T-helper 2 cell treated with Interferon-gamma antibody and Interleukin-4, amounts not matched to agents 5 μg/mL and 100 μg/mL, for 36 hours (primary cell): ENCODE measurements around the gene IREB2.
A peak's percentile ranks its signal among the peaks of the same experiment; 100 is the strongest.
"Not testable (repeated sequence)": the region's sequence is repeated elsewhere in the genome, so short reads cannot be mapped to it uniquely, and the experiment has no call there.

ENCODE experiments used
- DNase-seq: peaks from one replicate; pipeline ENCODE4 v3.0.0; 2021; ENCODE audit warnings: low spot score
- H3K27ac Mint-ChIP-seq: one replicate; pipeline ENCODE4 v1.8.0; 2021; ENCODE audit warnings: mild to moderate bottlenecking, mixed read lengths
- H3K27me3 Mint-ChIP-seq: one replicate; pipeline ENCODE4 v1.8.0; 2021; ENCODE audit warnings: low read depth, mixed read lengths
- H3K36me3 Mint-ChIP-seq: one replicate; pipeline ENCODE4 v1.8.0; 2021; ENCODE audit warnings: low read depth, mixed read lengths
- H3K4me1 Mint-ChIP-seq: one replicate; pipeline ENCODE4 v1.8.0; 2021; ENCODE audit warnings: low read depth, mixed read lengths
- H3K4me3 Mint-ChIP-seq: one replicate; pipeline ENCODE4 v1.8.0; 2022; ENCODE audit warnings: mild to moderate bottlenecking, moderate library complexity, mixed read lengths
- H3K9me3 Mint-ChIP-seq: one replicate; pipeline ENCODE4 v1.8.0; 2021; ENCODE audit warnings: mixed read lengths

The IREB2 gene

DNA sequence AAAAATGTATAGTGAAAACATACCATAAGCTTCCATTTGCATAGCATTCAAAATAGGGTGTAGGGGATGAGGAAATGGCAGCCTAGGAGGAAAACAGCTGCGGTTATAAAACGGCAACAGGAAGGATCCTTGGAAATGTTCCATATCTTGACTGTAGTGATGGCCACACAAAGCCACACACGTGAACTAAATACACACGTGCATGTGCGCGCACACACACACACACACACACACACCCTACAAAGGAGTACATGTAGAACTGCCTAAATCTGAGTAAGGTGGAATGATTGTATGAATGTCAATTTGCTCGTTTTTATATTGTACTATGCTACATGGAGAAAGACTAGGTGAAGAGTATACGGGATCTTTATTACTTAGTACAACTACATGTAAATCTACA is 3.9 kb upstream of the IREB2 start:
- no peak for DNase-seq
- Mint-ChIP-seq H3K36me3 (peaks cover 5% of the 10 kb centered on the region), H3K4me1 (peaks cover 17% of the 10 kb centered on the region), H3K27me3 (peaks cover 2% of the 10 kb centered on the region), H3K9me3 (no peaks in the 10 kb centered on the region), H3K27ac (no peak overlapping the region), H3K4me3 (no peak overlapping the region)

DNA sequence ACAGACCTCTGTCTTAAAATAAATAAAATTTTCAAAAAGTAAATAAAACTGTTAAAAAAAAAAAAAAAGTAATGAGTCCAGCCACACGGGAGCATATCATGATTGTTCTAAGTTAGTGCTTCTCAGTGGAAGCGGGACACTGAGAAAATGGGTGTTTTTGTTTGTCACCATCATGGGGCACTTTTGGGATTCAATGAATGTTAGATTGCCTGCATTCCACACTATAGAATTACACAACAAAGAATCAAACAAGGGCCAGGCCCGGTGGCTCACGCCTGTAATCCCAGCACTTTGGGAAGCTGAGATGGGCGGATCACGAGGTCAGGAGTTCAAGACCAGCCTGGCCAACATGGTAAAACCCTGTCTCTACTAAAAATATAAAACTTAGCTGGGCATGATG is 3.3 kb upstream of the IREB2 start:
- not testable (repeated sequence) for DNase-seq, H3K27me3 Mint-ChIP-seq, H3K9me3 Mint-ChIP-seq, H3K27ac Mint-ChIP-seq, H3K36me3 Mint-ChIP-seq, H3K4me3 Mint-ChIP-seq
- peaks cover 19% of the 10 kb centered on the region for H3K4me1 Mint-ChIP-seq

DNA sequence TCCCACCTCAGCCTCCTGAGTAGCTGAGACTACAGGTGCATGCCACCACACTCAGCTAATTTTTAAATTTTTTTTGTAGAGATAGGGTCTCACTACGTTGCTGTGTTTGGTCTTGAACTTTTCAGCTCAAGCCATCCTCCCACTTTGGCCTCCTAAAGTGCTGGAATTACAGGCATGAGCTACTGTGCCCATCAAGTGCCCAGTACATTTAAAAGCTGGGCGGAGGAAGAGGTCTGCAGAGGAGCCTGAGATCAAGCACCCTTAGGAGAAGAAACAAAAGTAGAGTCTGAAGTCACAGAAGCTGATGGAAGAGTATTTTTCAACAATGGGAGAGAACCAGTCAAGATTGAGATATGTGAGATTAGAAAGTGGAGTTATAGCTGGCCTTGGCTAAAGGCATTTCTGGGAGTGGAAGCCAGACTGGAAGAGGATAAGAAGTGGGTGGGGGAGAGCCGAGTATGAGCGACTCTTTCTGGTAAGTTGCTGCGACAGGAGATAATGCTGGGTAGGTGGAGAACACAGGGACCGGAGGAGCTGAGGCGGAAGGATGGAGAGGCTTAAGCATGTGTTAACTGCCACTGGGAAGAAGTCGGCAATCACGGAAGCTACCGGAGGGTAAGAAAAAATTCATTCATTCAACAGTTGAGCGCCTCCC is 782 bp upstream of the IREB2 start:
- Mint-ChIP-seq H3K9me3 (no peaks in the 10 kb centered on the region), H3K27ac (peak overlapping the region; percentile 95), H3K27me3 (no peaks in the 10 kb centered on the region), H3K4me3 (peak overlapping the region; percentile 82), H3K36me3 (peaks cover 23% of the 10 kb centered on the region), H3K4me1 (peaks cover 32% of the 10 kb centered on the region)
- no peak for DNase-seq

DNA sequence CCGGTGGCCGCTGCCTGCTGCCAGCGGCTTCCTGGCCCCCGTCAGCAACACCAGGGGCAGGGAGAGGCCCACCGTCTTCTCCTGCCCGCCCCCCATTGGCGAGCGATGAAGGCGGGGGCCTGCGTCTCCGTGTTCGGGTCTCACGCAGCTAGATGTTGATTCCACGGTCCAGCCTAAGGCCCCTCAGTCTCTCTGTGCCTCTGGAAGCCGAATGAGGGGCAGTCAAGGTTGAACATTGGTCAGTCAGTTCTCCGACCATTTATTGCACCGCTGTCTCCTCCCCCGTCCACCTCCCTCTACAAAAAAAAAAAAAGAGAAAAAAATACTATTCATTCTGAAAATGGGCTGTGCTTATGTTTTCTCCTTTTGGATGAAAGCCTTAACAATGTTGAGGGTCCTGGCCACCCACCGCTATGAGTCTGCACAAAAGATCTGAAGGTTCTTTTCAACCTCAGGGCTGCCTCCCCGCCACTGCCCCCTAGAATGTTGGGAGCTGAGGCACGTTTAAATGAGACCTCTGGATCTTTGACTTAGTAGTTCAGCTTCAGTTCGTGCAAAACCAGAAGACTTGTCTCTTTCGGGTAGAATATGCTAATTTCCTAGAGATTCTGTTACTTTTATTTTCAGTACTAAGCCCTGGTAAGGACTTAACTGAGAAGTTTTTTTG is 736 bp downstream of the IREB2 start:
- peak overlapping the region; percentile 82 for H3K4me3 Mint-ChIP-seq
- H3K9me3 Mint-ChIP-seq: no peaks in the 10 kb centered on the region
- peak overlapping the region; percentile 95 for H3K27ac Mint-ChIP-seq
- DNase-seq: peak; percentile 28
- peaks cover 42% of the 10 kb centered on the region for H3K4me1 Mint-ChIP-seq
- H3K27me3 Mint-ChIP-seq: no peaks in the 10 kb centered on the region
- peaks cover 33% of the 10 kb centered on the region for H3K36me3 Mint-ChIP-seq

DNA sequence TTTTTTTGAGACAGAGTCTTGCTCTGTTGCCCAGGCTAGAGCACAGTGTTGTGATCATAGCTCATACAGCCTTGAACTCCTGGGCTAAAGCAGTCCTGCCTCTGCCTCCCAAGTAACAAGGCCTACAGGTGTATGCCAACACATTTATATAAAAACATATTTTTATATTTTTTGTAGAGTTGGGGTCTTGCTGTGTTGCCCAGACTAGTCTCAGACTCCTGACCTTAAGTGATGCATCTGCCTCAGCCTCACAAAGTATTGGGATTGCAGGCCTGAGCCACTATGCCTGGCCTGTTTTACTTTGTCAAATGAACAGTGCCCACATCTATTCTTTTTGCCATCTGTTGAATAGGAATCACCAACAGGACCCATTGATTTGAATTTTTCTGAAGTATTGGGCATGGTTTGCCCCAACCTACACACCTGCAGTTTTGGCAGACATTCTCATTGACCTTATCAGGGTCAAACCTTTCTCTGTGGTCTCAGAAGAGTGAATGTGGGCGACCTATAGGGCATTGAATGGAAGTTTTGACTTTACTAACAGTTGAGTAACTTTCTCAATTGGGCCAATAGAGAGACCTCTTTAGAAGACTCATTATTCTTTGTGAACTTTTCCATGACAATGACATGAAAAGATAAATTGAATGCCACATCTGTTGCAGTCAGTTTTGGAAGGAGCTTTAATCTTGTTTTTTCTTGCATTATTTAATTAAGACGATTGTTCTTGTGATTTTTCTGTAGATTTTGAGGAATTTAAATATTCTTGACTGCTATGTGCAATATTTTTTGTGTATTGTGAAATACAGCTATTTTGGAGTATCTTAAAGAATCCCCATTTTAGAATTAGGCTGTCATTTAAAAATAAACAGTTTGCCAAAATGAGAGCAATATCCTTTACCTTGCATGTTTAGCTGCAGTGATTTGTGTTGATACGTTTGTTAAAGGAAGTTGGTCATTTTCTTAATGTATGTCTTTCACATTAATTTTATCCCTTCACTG is 2.7 kb downstream of the IREB2 start:
- no peaks in the 10 kb centered on the region for H3K27me3 Mint-ChIP-seq
- peaks cover 44% of the 10 kb centered on the region for H3K36me3 Mint-ChIP-seq
- peak overlapping the region; percentile 7 for H3K27ac Mint-ChIP-seq
- DNase-seq: peak; percentile 53
- peak overlapping the region; percentile 45 for H3K4me3 Mint-ChIP-seq
- no peaks in the 10 kb centered on the region for H3K9me3 Mint-ChIP-seq
- H3K4me1 Mint-ChIP-seq: peaks cover 45% of the 10 kb centered on the region

DNA sequence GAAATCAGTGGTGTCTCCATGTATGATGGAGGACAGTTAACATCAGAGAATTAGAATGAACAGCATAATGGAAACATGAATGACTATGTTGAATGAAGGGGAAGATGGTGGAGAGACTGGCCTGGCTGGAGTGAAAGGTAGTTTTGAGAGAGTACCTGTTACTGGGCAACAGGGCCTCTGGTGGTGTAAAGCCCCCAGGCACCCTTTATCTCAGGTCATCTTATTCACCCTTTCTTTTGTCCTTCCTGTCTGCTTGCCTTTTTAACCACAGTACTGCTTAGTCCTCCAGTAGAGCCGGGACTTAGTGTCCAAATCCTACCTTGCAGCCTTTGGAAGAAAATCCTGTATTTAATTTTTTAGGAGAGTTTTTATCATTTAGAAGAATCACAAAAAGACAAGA is 6.2 kb downstream of the IREB2 start:
- Mint-ChIP-seq H3K27ac (no peak overlapping the region), H3K4me3 (peak overlapping the region; percentile 1), H3K36me3 (peaks cover 55% of the 10 kb centered on the region), H3K4me1 (peaks cover 41% of the 10 kb centered on the region), H3K9me3 (no peaks in the 10 kb centered on the region), H3K27me3 (no peaks in the 10 kb centered on the region)
- no peak for DNase-seq

DNA sequence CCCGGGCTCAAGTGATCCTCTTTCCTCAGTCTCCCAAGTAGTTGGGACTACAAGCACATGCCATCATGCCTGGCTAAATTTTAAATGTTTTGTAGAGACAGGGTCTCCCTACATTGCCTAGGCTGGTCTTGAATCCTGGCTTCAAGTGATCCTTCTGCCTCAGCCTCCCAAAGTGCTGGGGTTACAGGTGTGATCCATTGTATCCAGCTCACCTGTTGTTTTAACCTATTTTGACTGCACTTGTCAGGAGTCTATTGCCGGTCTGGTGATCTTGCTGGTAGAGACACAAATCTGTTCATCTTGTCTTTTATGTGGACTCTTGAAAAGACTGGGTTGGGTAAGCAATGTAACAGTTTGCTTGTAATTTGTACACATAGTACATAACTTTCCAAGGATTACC is 7.9 kb downstream of the IREB2 start:
- H3K9me3 Mint-ChIP-seq: no peaks in the 10 kb centered on the region
- H3K36me3 Mint-ChIP-seq: peaks cover 50% of the 10 kb centered on the region
- DNase-seq: no peak
- H3K4me1 Mint-ChIP-seq: peaks cover 33% of the 10 kb centered on the region
- no peaks in the 10 kb centered on the region for H3K27me3 Mint-ChIP-seq
- H3K27ac Mint-ChIP-seq: no peak overlapping the region
- H3K4me3 Mint-ChIP-seq: no peak overlapping the region

DNA sequence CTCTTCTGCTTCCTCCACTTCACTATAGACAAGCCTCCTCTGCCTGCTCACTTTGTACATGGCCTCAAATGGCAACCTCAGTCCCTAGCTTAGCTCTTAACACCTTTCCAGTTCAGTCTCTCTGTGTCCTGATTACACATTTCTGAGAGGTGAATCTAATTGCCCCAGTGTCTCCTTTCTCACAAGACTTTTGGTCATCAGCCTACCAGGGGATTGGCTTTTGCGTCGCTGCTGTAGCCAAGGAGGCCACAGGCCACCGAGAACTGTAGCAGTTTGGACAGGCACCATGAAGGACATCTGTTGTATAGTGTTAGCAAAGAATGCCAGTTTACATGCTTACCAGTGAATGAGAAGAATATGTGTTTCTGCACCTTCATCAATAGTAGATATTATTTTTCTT is 8.5 kb downstream of the IREB2 start:
- H3K4me1 Mint-ChIP-seq: peaks cover 27% of the 10 kb centered on the region
- no peak overlapping the region for H3K4me3 Mint-ChIP-seq
- no peak for DNase-seq
- no peak overlapping the region for H3K27ac Mint-ChIP-seq
- H3K27me3 Mint-ChIP-seq: no peaks in the 10 kb centered on the region
- H3K36me3 Mint-ChIP-seq: peaks cover 44% of the 10 kb centered on the region
- H3K9me3 Mint-ChIP-seq: no peaks in the 10 kb centered on the region

DNA sequence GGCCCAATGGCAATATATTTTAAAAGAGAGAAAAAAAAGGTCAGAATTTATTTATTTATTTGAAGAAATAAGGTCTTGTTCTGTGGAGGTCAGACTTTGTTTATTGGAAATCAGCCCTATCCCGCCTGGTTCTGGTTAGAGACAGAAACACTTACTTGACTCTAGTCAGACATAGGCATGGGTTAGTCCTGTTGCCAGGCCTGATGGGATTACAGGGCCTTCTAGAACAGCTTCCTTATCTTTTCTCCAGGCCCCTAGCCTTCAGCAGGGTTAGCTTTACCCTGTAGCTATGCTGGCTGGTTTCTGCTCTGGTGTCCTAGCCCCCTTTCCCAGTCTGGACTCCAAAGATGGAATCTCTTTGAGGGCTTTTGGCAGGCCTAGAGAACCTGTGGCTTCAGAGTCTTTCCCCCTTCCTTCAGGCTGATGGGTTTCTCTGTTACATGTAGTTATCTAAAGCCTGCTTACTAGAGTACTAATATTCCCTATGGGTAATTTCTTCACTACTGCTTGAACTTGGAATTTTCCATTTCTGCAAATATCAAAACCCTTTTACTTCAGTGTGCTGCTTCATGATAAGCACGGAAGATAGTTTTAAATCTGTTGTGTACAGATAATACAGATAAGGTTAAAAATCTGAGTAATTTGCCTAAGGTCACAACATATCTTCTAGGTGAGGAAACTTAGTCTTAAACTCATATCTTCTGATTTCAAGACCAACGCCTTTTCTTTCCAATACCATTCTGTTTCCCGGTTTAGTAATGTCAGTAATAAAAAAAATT is 10.6 kb downstream of the IREB2 start:
- H3K9me3 Mint-ChIP-seq: no peaks in the 10 kb centered on the region
- no peak overlapping the region for H3K27ac Mint-ChIP-seq
- H3K27me3 Mint-ChIP-seq: no peaks in the 10 kb centered on the region
- no peak overlapping the region for H3K4me3 Mint-ChIP-seq
- peaks cover 34% of the 10 kb centered on the region for H3K36me3 Mint-ChIP-seq
- H3K4me1 Mint-ChIP-seq: peaks cover 31% of the 10 kb centered on the region
- no peak for DNase-seq

DNA sequence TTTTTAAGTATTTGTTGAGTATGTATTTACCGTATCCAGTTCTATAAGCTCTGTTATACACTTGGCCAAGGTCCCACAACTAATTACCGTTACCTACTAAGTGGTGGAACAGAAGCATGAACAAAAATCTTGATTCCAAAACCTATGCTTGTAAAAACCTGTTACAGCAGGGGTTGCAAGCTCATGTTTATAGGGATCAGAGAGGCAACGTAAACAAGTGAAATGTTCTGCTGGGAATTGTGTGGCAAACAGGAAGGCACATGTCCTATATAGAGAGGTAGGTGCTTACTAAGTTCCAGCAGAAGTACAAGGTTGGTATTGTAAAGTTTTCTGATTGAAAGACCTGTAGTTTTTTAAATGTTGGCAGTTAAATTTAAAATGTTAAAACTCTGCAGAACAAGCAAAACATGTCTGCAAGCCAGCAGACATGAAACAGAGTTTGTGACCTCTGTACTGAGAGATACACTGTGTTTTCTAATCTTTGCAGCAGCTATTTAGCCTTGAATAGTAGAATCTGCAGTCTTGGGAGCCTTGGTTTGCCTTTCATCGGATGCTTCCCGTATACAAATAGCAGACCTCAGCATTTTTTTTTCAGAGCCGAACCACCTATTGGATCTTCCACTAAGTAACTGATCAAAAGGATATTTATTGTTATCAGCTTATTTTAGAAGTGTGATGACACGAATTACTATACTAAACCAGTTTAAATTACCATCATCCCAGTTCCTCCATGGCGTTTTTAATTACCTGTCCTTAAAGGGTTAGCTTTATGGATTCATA is 11.4 kb downstream of the IREB2 start:
- H3K27me3 Mint-ChIP-seq: no peaks in the 10 kb centered on the region
- H3K36me3 Mint-ChIP-seq: peaks cover 29% of the 10 kb centered on the region
- H3K4me3 Mint-ChIP-seq: no peak overlapping the region
- H3K27ac Mint-ChIP-seq: no peak overlapping the region
- peaks cover 29% of the 10 kb centered on the region for H3K4me1 Mint-ChIP-seq
- no peaks in the 10 kb centered on the region for H3K9me3 Mint-ChIP-seq
- DNase-seq: no peak

DNA sequence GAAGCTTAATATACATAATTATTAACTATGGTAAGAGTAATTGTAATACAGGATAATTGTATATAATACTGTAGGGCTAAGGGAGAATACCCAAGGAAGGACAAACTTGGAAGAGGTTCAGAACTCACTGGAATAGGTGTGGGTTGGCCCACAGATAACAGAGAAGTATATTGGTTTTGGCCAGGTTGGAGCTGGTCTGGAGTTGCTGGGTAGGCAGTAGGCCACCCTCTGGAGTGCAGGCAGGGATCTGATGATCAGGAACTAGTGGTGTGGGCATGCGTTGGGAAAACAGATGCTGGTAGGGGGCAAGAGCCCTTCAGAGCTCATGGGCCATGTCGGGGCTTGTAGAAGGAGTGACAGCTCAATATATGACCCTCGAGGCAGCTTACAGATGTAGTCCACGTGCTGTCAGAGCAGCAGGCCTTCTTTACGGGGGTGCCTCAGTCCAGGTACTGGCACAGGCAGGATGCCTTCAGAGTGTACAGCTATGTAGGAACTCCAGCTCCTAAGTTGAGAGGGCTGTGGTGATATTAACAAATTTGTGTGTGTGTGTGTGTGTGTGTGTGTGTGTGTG is 12.4 kb downstream of the IREB2 start:
- H3K4me3 Mint-ChIP-seq: no peak overlapping the region
- no peaks in the 10 kb centered on the region for H3K27me3 Mint-ChIP-seq
- no peak for DNase-seq
- peaks cover 34% of the 10 kb centered on the region for H3K4me1 Mint-ChIP-seq
- H3K9me3 Mint-ChIP-seq: no peaks in the 10 kb centered on the region
- no peak overlapping the region for H3K27ac Mint-ChIP-seq
- H3K36me3 Mint-ChIP-seq: peaks cover 26% of the 10 kb centered on the region

DNA sequence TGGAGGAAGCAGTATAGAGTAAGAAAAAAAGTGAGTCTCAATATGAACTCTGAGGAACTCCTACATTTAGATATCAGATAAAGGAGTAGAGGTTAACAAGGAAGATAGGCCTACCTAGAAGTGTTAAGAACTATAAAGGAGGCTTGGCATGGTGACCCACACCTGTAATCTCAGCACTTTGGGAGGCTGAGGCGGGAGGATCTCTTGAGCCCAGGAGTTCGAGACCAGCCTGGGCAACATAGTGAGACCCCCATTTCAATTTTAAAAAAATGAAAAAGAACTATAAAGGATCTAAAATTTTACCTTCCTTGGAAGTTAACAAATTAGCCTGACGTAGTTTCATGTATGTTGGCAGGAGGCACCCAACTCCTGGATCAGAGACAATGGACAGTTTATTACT is 14.5 kb downstream of the IREB2 start:
- no peak for DNase-seq
- H3K4me3 Mint-ChIP-seq: no peak overlapping the region

DNA sequence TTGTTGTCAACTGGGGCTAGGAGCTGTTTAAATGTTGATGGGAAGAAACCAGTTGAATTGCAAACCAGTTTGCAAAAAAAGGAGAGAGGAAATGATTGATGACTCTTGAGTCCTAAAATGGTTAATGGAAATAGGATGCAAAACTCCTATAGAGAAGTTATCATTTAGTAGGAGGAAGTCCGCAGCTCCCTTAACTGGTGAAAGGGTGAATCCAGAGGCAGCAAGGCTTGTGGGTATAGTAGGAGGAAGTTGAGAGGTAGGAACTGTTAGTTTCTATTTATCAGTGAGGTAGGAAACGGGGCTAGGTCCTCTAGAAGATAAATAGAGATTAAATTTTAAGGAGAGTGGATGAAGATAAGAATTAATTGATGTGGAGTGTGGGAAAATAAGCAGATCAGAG is 15.4 kb downstream of the IREB2 start:
- Mint-ChIP-seq H3K4me3 (no peak overlapping the region), H3K9me3 (no peaks in the 10 kb centered on the region), H3K4me1 (peaks cover 44% of the 10 kb centered on the region), H3K27me3 (no peaks in the 10 kb centered on the region), H3K27ac (no peak overlapping the region), H3K36me3 (peaks cover 7% of the 10 kb centered on the region)
- no peak for DNase-seq

More for the DNA sequence above, 14.5 kb downstream of the IREB2 start:
- Mint-ChIP-seq H3K36me3 (peaks cover 11% of the 10 kb centered on the region), H3K27me3 (no peaks in the 10 kb centered on the region), H3K9me3 (no peaks in the 10 kb centered on the region), H3K27ac (no peak overlapping the region), H3K4me1 (peaks cover 44% of the 10 kb centered on the region)
